DND-41 (cell line): Measurements from ENCODE around the gene ADARB2.

Experiments
- EZH2 ChIP-seq: IDR thresholded peaks from 3 replicates; pipeline ENCODE4 v1.6.1; 2012; ENCODE audit warnings: borderline replicate concordance, low read depth, mild to moderate bottlenecking, moderate library complexity, low read length, inconsistent platforms; ENCODE audit not compliant: severe bottlenecking
- TF ChIP-seq, protein P1 (sequence below): IDR thresholded peaks from 2 replicates; pipeline ENCODE4 v1.5.1; 2012; ENCODE audit warnings: borderline replicate concordance, low read length, moderate library complexity, mild to moderate bottlenecking; ENCODE audit not compliant: poor library complexity, severe bottlenecking; ENCODE audit errors: extremely low read depth

GRCh38 chr10:1209355-1209979 is 527.9 kb downstream of the ADARB2 start:
- TF ChIP-seq, protein P1, sequence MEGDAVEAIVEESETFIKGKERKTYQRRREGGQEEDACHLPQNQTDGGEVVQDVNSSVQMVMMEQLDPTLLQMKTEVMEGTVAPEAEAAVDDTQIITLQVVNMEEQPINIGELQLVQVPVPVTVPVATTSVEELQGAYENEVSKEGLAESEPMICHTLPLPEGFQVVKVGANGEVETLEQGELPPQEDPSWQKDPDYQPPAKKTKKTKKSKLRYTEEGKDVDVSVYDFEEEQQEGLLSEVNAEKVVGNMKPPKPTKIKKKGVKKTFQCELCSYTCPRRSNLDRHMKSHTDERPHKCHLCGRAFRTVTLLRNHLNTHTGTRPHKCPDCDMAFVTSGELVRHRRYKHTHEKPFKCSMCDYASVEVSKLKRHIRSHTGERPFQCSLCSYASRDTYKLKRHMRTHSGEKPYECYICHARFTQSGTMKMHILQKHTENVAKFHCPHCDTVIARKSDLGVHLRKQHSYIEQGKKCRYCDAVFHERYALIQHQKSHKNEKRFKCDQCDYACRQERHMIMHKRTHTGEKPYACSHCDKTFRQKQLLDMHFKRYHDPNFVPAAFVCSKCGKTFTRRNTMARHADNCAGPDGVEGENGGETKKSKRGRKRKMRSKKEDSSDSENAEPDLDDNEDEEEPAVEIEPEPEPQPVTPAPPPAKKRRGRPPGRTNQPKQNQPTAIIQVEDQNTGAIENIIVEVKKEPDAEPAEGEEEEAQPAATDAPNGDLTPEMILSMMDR: no peak
- TF ChIP-seq EZH2: no peak
